Measurements from ENCODE around the gene ARID5A. TPM values are rescaled to one million over a fixed set of nuclear protein-coding genes. Genes with fewer than 3 reads are reported as not detected.

Gene ARID5A
- total and polyA plus RNA-seq, 2 donors (not counting 1 experiment from before 2014, with no cell fraction given) = 35.5 to 93.0 TPM

- no peak overlapping the region for H3K4me3 ChIP-seq (ENCODE audit: control extremely low read depth in 1 of 5, extremely low read depth in 1 of 5, insufficient read depth in 1 of 5, low read depth in 2 of 5, low read length in 4 of 5)
- H3K9me3 Mint-ChIP-seq (ENCODE audit: insufficient read depth) = no peaks in the 10 kb centered on the region
- 86% methylated on average over 2 of the region's 5 CpGs for WGBS (ENCODE audit: insufficient coverage)
- H3K79me2 ChIP-seq (ENCODE audit: control insufficient read depth, insufficient read depth, low read length) = no peaks in the 10 kb centered on the region
- H3K27me3 Mint-ChIP-seq = no peaks in the 10 kb centered on the region
- ChIA-PET CTCF (no interaction called here), POLR2A (no interaction called here)
- intact Hi-C loops (cut with micrococcal nuclease) = no loop called here
- H3K9me3 ChIP-seq (ENCODE audit: control extremely low read depth in 1 of 3, control insufficient read depth in 2 of 3, insufficient read depth in 1 of 3, low read length in 2 of 3) = no peaks in the 10 kb centered on the region
- no peak for TF ChIP-seq CTCF (IDR thresholded peaks at IDR 0.05)
- no peak for TF ChIP-seq EZH2 (IDR thresholded peaks at IDR 0.05; ENCODE audit: borderline replicate concordance, insufficient read depth, low read depth, low read length, poor library complexity, severe bottlenecking)
- H3K27me3 ChIP-seq (replicated peaks in 1 of 4; ENCODE audit: control extremely low read depth in 1 of 4, control insufficient read depth in 3 of 4, insufficient read depth in 4 of 4, low read length in 3 of 4) = no peaks in the 10 kb centered on the region
- DNase-seq = no peak
- H3K36me3 ChIP-seq (replicated peaks in 1 of 2; ENCODE audit: control extremely low read depth in 1 of 2, control insufficient read depth in 1 of 2, extremely low read depth in 1 of 2, insufficient read depth in 2 of 2, low read length in 1 of 2) = no peaks in the 10 kb centered on the region
- no peak overlapping the region for H3K4me3 Mint-ChIP-seq
- H4K20me1 ChIP-seq (ENCODE audit: control insufficient read depth, insufficient read depth, low read length, poor library complexity, severe bottlenecking) = no peaks in the 10 kb centered on the region
- H3K4me2 ChIP-seq (replicated peaks; ENCODE audit: low read depth, low read length, poor library complexity, severe bottlenecking) = no peak overlapping the region
- no peak for ATAC-seq (ENCODE audit: low read depth)
- no peak overlapping the region for H3K27ac ChIP-seq (ENCODE audit: low read length in 2 of 2)
- H3K9ac ChIP-seq (ENCODE audit: low read length) = no peak overlapping the region
- H3K4me1 Mint-ChIP-seq = no peaks in the 10 kb centered on the region
- H2AFZ ChIP-seq (ENCODE audit: insufficient read depth, low read depth, low read length, poor library complexity, severe bottlenecking) = no peak overlapping the region
- H3K4me1 ChIP-seq (ENCODE audit: control insufficient read depth in 2 of 2, insufficient read depth in 2 of 2, low read length in 2 of 2) = no peaks in the 10 kb centered on the region
- H3K27ac Mint-ChIP-seq = no peak overlapping the region
Observed at GRCh38 chr2:96577501-96577900, 40.9 kb downstream of the ARID5A start.

- Histone ChIP-seq H3K27me3 (replicated peaks in 1 of 4; ENCODE audit: control extremely low read depth in 1 of 4, control insufficient read depth in 3 of 4, insufficient read depth in 4 of 4, low read length in 3 of 4) (no peaks in the 10 kb centered on the region), H3K4me1 (ENCODE audit: control insufficient read depth in 2 of 2, insufficient read depth in 2 of 2, low read length in 2 of 2) (no peaks in the 10 kb centered on the region), H3K9ac (ENCODE audit: low read length) (no peak overlapping the region), H3K79me2 (ENCODE audit: control insufficient read depth, insufficient read depth, low read length) (no peaks in the 10 kb centered on the region), H4K20me1 (ENCODE audit: control insufficient read depth, insufficient read depth, low read length, poor library complexity, severe bottlenecking) (no peaks in the 10 kb centered on the region), H3K36me3 (replicated peaks in 1 of 2; ENCODE audit: control extremely low read depth in 1 of 2, control insufficient read depth in 1 of 2, extremely low read depth in 1 of 2, insufficient read depth in 2 of 2, low read length in 1 of 2) (peaks cover 0 to 1% of the 10 kb centered on the region in 2 experiments), H2AFZ (ENCODE audit: insufficient read depth, low read depth, low read length, poor library complexity, severe bottlenecking) (no peak overlapping the region), H3K27ac (ENCODE audit: low read length in 2 of 2) (no peak overlapping the region), H3K9me3 (ENCODE audit: control extremely low read depth in 1 of 3, control insufficient read depth in 2 of 3, insufficient read depth in 1 of 3, low read length in 2 of 3) (no peaks in the 10 kb centered on the region), H3K4me3 (ENCODE audit: control extremely low read depth in 1 of 5, extremely low read depth in 1 of 5, insufficient read depth in 1 of 5, low read depth in 2 of 5, low read length in 4 of 5) (no peak overlapping the region), H3K4me2 (replicated peaks; ENCODE audit: low read depth, low read length, poor library complexity, severe bottlenecking) (no peak overlapping the region)
- no peak overlapping the region for H3K4me3 Mint-ChIP-seq
- H3K9me3 Mint-ChIP-seq (ENCODE audit: insufficient read depth) = no peaks in the 10 kb centered on the region
- WGBS (ENCODE audit: insufficient coverage) = 96% methylated on average over 3 of the region's 3 CpGs
- ChIA-PET CTCF (no interaction called here), POLR2A (no interaction called here)
- ATAC-seq (ENCODE audit: low read depth) (no peak), DNase-seq (no peak)
- no peaks in the 10 kb centered on the region for H3K27me3 Mint-ChIP-seq
- intact Hi-C loops (cut with micrococcal nuclease) = no loop called here
- TF ChIP-seq EZH2 (IDR thresholded peaks at IDR 0.05; ENCODE audit: borderline replicate concordance, insufficient read depth, low read depth, low read length, poor library complexity, severe bottlenecking) (no peak), CTCF (IDR thresholded peaks at IDR 0.05) (no peak)
- H3K4me1 Mint-ChIP-seq = no peaks in the 10 kb centered on the region
- H3K27ac Mint-ChIP-seq = no peak overlapping the region
Observed at GRCh38 chr2:96578731-96579130, 42.2 kb downstream of the ARID5A start.

Data from B cell (primary cell).